CD14-positive monocyte (primary cell): Measurements from ENCODE around the gene SLC26A1. TPM values are rescaled to one million over a fixed set of nuclear protein-coding genes. Genes with fewer than 3 reads are reported as not detected.

Experiments
- DNase-seq, 3 donors: peaks; one replicate each; pipeline ENCODE4 v3.0.0-alpha.2; 2011 to 2022
- H2AFZ ChIP-seq: 2 replicates; pipeline ENCODE4 v1.6.0; 2012; ENCODE audit warnings: mild to moderate bottlenecking, low read depth, low read length, inconsistent platforms; ENCODE audit not compliant: insufficient read depth, poor library complexity, severe bottlenecking
- H3K27ac ChIP-seq, 2 donors: 1 replicate in 1 of 2; 2 replicates in 1 of 2; pipeline ENCODE4 v1.5.1; 2012 to 2013; ENCODE audit warnings: low read length in 2 of 2, control low read depth in 1 of 2, inconsistent platforms in 1 of 2, low read depth in 1 of 2, mild to moderate bottlenecking in 1 of 2
- H3K27me3 ChIP-seq, 2 donors: one replicate each; pipeline versions ENCODE4 v1.6.0 to v1.6.1; 2011 to 2013; ENCODE audit warnings: low read length in 2 of 2; ENCODE audit not compliant: control insufficient read depth in 2 of 2, insufficient read depth in 2 of 2
- H3K36me3 ChIP-seq, 2 donors: replicated peaks in 1 of 2; 1 replicate in 1 of 2; 2 replicates in 1 of 2; pipeline versions ENCODE4 v1.5.1 to v1.6.1; 2012 to 2013; ENCODE audit warnings: low read length in 2 of 2, control low read depth in 1 of 2, inconsistent platforms in 1 of 2, mild to moderate bottlenecking in 1 of 2; ENCODE audit not compliant: insufficient read depth in 2 of 2, control insufficient read depth in 1 of 2
- H3K4me1 ChIP-seq, 2 donors: 1 replicate in 1 of 2; 2 replicates in 1 of 2; pipeline versions ENCODE4 v1.5.1 to v1.6.1; 2012 to 2013; ENCODE audit warnings: low read length in 2 of 2, control low read depth in 1 of 2, inconsistent platforms in 1 of 2, mild to moderate bottlenecking in 1 of 2, moderate library complexity in 1 of 2; ENCODE audit not compliant: insufficient read depth in 2 of 2, control insufficient read depth in 1 of 2
- H3K4me2 ChIP-seq: replicated peaks from 2 replicates; pipeline ENCODE3; 2012; ENCODE audit warnings: low read length, moderate library complexity, mild to moderate bottlenecking; ENCODE audit not compliant: poor library complexity, severe bottlenecking; ENCODE audit errors: extremely low read depth
- H3K4me3 ChIP-seq, 3 experiments: fragments of 200-600 bp in 1 of 3; sonication (generic) in 1 of 3; replicated peaks in 1 of 3; 1 replicate in 2 of 3; 2 replicates in 1 of 3; pipeline ENCODE4 v1.5.1; 2011 to 2013; ENCODE audit warnings: low read length in 3 of 3, mild to moderate bottlenecking in 3 of 3, control low read depth in 2 of 3, low read depth in 2 of 3, inconsistent platforms in 1 of 3, moderate library complexity in 1 of 3
- H3K79me2 ChIP-seq: 2 replicates; pipeline ENCODE4 v1.6.0; 2012; ENCODE audit warnings: mild to moderate bottlenecking, control low read depth, inconsistent platforms, low read length, moderate library complexity; ENCODE audit not compliant: insufficient read depth
- H3K9ac ChIP-seq: 2 replicates; pipeline ENCODE4 v1.6.0; 2017; ENCODE audit warnings: low read length, mild to moderate bottlenecking; ENCODE audit not compliant: insufficient read depth, poor library complexity, severe bottlenecking
- H3K9me3 ChIP-seq, 2 donors: replicated peaks in 1 of 2; 1 replicate in 1 of 2; 2 replicates in 1 of 2; pipeline versions ENCODE4 v1.5.1 to v1.6.1; 2012 to 2013; ENCODE audit warnings: low read length in 2 of 2, control low read depth in 1 of 2; ENCODE audit not compliant: control insufficient read depth in 1 of 2, insufficient read depth in 1 of 2
- H4K20me1 ChIP-seq: 2 replicates; pipeline ENCODE4 v1.6.0; 2012; ENCODE audit warnings: mild to moderate bottlenecking, low read length, control low read depth, moderate library complexity; ENCODE audit not compliant: insufficient read depth
- H3K27ac Mint-ChIP-seq, 7 donors: one replicate each; pipeline ENCODE4 v1.8.0; 2020; ENCODE audit warnings: mild to moderate bottlenecking in 7 of 7, mixed read lengths in 7 of 7, moderate library complexity in 6 of 7, inconsistent platforms in 2 of 7
- H3K27me3 Mint-ChIP-seq, 3 donors: one replicate each; pipeline ENCODE4 v1.8.0; 2021 to 2022; ENCODE audit warnings: low read depth in 3 of 3, mild to moderate bottlenecking in 3 of 3, mixed read lengths in 3 of 3, moderate library complexity in 3 of 3, inconsistent platforms in 1 of 3
- H3K36me3 Mint-ChIP-seq, 2 donors: one replicate each; pipeline ENCODE4 v1.8.0; 2020; ENCODE audit warnings: mixed read lengths in 2 of 2, inconsistent platforms in 1 of 2, mild to moderate bottlenecking in 1 of 2
- H3K4me1 Mint-ChIP-seq: one replicate; pipeline ENCODE4 v1.8.0; 2020; ENCODE audit warnings: mild to moderate bottlenecking, mixed read lengths
- H3K4me3 Mint-ChIP-seq, 2 donors: one replicate each; pipeline ENCODE4 v1.8.0; 2020; ENCODE audit warnings: mild to moderate bottlenecking in 2 of 2, mixed read lengths in 2 of 2, moderate library complexity in 1 of 2
- H3K9me3 Mint-ChIP-seq, 7 donors: one replicate each; pipeline ENCODE4 v1.8.0; 2020 to 2022; ENCODE audit warnings: mixed read lengths in 7 of 7, mild to moderate bottlenecking in 6 of 7, moderate library complexity in 6 of 7, inconsistent platforms in 2 of 7
- CTCF ChIP-seq: fragments of 200-600 bp; IDR thresholded peaks from one replicate; pipeline ENCODE4 v1.8.0; 2022; ENCODE audit warnings: antibody characterized with exemption, mild to moderate bottlenecking
- WGBS: methylation state at CpG from one replicate; pipeline ENCODE4 v1.1.5; 2013; ENCODE audit warnings: missing lambda C conversion rate; ENCODE audit not compliant: insufficient coverage; 5-methylcytosine and 5-hydroxymethylcytosine counted together
- intact Hi-C, 2 donors: fragments of 100-400 bp; cut with micrococcal nuclease; formaldehyde crosslinking; loops; one replicate each; pipeline versions ENCODE4 v1.15.0 to v1.15.1; 2023
- polyA plus RNA-seq, 3 donors: library from polyadenylated mRNA; depleted of rRNA in 1 of 3; unstranded in 2 of 3; stranded (reverse) in 1 of 3; fragments of 300-500 nt in 2 of 3; fragments of >200 nt in 1 of 3; fragmentation: Illumina TruSeq in 2 of 3; gene quantifications; 1 replicate in 2 of 3; 2 replicates in 1 of 3; pipeline ENCODE4 v1.2.3, GENCODE V29; 2012 to 2021

The SLC26A1 gene
- polyA plus RNA-seq, 3 donors = 0.16 to 0.37 (median 0.18) TPM

GRCh38 chr4:1029529-1029928 lies 36.3 kb upstream of the SLC26A1 start:
- Histone ChIP-seq H3K4me1 (no peaks in the 10 kb centered on the region), H3K4me3 (no peak overlapping the region), H3K27me3 (no peaks in the 10 kb centered on the region), H3K79me2 (no peaks in the 10 kb centered on the region), H3K9ac (no peak overlapping the region), H3K9me3 (no peaks in the 10 kb centered on the region), H3K36me3 (no peaks in the 10 kb centered on the region), H3K4me2 (no peak overlapping the region), H4K20me1 (no peaks in the 10 kb centered on the region), H2AFZ (no peak overlapping the region), H3K27ac (no peak overlapping the region)
- Mint-ChIP-seq H3K4me3 (no peak overlapping the region), H3K9me3 (peaks cover 0 to 3% (median 0%) of the 10 kb centered on the region in 7 donors), H3K27ac (no peak overlapping the region), H3K4me1 (peaks cover 4% of the 10 kb centered on the region), H3K27me3 (peaks cover 3 to 19% (median 5%) of the 10 kb centered on the region in 3 donors), H3K36me3 (peaks cover 6% of the 10 kb centered on the region in 2 donors)
- intact Hi-C loops = no loop called here
- WGBS = 77% methylated on average over 16 of the region's 17 CpGs
- DNase-seq = no peak
- TF ChIP-seq CTCF = no peak

DNA sequence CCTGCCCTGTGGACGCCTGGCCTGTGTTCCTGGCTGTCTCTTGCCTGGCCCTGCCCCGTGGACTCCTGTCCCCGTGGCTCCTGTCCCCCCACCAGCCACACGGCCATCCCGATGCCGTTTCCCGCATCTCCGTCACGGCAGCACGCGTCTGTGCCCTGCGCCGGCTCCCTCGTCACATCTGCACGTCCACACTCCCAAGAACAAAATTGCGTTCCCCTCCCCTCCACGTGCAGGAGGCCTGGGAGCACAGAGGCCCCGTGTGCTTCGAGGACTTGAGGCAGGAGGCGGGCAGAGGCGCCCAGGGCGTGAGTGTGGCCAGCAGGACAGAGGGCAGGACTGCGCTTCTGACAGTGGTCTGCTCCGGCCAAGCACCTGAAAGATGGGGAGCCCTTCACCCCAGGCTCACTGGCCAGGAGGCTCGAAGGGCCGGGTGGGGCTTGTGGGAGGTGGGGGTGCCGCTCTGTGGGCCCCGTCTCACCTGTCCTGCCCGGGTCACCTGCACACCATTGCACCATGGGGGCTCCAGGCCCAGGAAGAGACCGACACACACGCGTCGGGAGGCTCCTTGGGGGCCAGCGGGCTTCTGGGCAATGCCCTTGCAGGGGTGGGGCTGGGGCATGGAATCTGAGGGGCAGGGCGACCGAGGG lies 35.5 kb upstream of the SLC26A1 start:
- DNase-seq = no peak
- no peak overlapping the region for H3K27ac ChIP-seq
- TF ChIP-seq CTCF = no peak
- Mint-ChIP-seq H3K27ac (no peak overlapping the region), H3K36me3 (peaks cover 6 to 8% of the 10 kb centered on the region in 2 donors), H3K9me3 (peaks cover 0 to 5% (median 0%) of the 10 kb centered on the region in 7 donors), H3K4me3 (no peak overlapping the region), H3K27me3 (peaks cover 2 to 16% (median 5%) of the 10 kb centered on the region in 3 donors), H3K4me1 (peaks cover 4% of the 10 kb centered on the region)
- no peaks in the 10 kb centered on the region for H3K4me1 ChIP-seq
- H3K27me3 ChIP-seq = no peaks in the 10 kb centered on the region
- H3K79me2 ChIP-seq = no peaks in the 10 kb centered on the region
- no peak overlapping the region for H2AFZ ChIP-seq
- WGBS = 88% methylated on average over 34 of the region's 36 CpGs
- no peaks in the 10 kb centered on the region for H3K36me3 ChIP-seq
- no peaks in the 10 kb centered on the region for H4K20me1 ChIP-seq
- no peak overlapping the region for H3K4me3 ChIP-seq
- no peak overlapping the region for H3K9ac ChIP-seq
- no peak overlapping the region for H3K4me2 ChIP-seq
- no peaks in the 10 kb centered on the region for H3K9me3 ChIP-seq
- intact Hi-C loops = no loop called here
